ENCODE measurements around the gene NREP. TPM values are rescaled to one million over a fixed set of nuclear protein-coding genes. Genes with fewer than 3 reads are reported as not detected.

NREP gene
- total and polyA plus RNA-seq, 10 of the 15 experiments (the other 5 are each of a cell fraction or from before 2014, with no cell fraction given), result 20.6 to 117 (median 32.2) TPM

- TF ChIP-seq ZNF592 (IDR thresholded peaks at IDR 0.05) (no peak), MYC (IDR thresholded peaks at IDR 0.05; ENCODE audit: insufficient read depth, insufficient read length, insufficient replicate concordance, low read length, severe bottlenecking) (no peak), SMAD1 (IDR thresholded peaks at IDR 0.05; ENCODE audit: low read depth, partially characterized antibody) (no peak), BCL3 (IDR thresholded peaks at IDR 0.05; ENCODE audit: borderline replicate concordance, insufficient read depth, low read depth, low read length, poor library complexity, severe bottlenecking) (no peak), HDAC2 (IDR thresholded peaks at IDR 0.05) (no peak), NFIC (IDR thresholded peaks at IDR 0.05; ENCODE audit: low read depth, low read length) (no peak)
- TF ChIP-seq, protein P1, sequence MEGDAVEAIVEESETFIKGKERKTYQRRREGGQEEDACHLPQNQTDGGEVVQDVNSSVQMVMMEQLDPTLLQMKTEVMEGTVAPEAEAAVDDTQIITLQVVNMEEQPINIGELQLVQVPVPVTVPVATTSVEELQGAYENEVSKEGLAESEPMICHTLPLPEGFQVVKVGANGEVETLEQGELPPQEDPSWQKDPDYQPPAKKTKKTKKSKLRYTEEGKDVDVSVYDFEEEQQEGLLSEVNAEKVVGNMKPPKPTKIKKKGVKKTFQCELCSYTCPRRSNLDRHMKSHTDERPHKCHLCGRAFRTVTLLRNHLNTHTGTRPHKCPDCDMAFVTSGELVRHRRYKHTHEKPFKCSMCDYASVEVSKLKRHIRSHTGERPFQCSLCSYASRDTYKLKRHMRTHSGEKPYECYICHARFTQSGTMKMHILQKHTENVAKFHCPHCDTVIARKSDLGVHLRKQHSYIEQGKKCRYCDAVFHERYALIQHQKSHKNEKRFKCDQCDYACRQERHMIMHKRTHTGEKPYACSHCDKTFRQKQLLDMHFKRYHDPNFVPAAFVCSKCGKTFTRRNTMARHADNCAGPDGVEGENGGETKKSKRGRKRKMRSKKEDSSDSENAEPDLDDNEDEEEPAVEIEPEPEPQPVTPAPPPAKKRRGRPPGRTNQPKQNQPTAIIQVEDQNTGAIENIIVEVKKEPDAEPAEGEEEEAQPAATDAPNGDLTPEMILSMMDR (IDR thresholded peaks at IDR 0.05 in 2 of 3, conservative IDR thresholded peaks at IDR 0.05 in 1 of 3; ENCODE audit: control insufficient read depth in 2 of 3, extremely low read depth in 1 of 3, insufficient read depth in 1 of 3, low read depth in 3 of 3, low read length in 3 of 3), result no peak
- TF ChIP-seq, protein P2, sequence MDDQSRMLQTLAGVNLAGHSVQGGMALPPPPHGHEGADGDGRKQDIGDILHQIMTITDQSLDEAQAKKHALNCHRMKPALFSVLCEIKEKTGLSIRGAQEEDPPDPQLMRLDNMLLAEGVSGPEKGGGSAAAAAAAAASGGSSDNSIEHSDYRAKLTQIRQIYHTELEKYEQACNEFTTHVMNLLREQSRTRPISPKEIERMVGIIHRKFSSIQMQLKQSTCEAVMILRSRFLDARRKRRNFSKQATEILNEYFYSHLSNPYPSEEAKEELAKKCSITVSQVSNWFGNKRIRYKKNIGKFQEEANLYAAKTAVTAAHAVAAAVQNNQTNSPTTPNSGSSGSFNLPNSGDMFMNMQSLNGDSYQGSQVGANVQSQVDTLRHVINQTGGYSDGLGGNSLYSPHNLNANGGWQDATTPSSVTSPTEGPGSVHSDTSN (IDR thresholded peaks at IDR 0.05; ENCODE audit: insufficient replicate concordance, low read depth, low read length), result no peak
These were observed 5.9 kb upstream of the NREP start (continued) for GRCh38 chr5:111762895-111763294.

Measured in GM12878 (cell line).